Rectal smooth muscle tissue (tissue), 1 donor: Measurements from ENCODE around the gene FSTL4.

Experiments used
- H3K27ac ChIP-seq: one replicate; pipeline ENCODE4 v1.7.0; 2013; ENCODE audit warnings: low read depth, low read length, inconsistent platforms
- H3K27me3 ChIP-seq: one replicate; pipeline ENCODE4 v1.7.0; 2013; ENCODE audit warnings: low read length; ENCODE audit not compliant: control insufficient read depth, insufficient read depth
- H3K36me3 ChIP-seq: one replicate; pipeline ENCODE4 v1.7.0; 2013; ENCODE audit warnings: low read length; ENCODE audit not compliant: control insufficient read depth, insufficient read depth
- H3K4me1 ChIP-seq: one replicate; pipeline ENCODE4 v1.7.0; 2013; ENCODE audit warnings: low read length; ENCODE audit not compliant: control insufficient read depth, insufficient read depth
- H3K4me3 ChIP-seq: one replicate; pipeline ENCODE4 v1.7.0; 2013; ENCODE audit warnings: low read length
- H3K9ac ChIP-seq: one replicate; pipeline ENCODE4 v1.7.0; 2013; ENCODE audit warnings: low read length

The FSTL4 gene

DNA sequence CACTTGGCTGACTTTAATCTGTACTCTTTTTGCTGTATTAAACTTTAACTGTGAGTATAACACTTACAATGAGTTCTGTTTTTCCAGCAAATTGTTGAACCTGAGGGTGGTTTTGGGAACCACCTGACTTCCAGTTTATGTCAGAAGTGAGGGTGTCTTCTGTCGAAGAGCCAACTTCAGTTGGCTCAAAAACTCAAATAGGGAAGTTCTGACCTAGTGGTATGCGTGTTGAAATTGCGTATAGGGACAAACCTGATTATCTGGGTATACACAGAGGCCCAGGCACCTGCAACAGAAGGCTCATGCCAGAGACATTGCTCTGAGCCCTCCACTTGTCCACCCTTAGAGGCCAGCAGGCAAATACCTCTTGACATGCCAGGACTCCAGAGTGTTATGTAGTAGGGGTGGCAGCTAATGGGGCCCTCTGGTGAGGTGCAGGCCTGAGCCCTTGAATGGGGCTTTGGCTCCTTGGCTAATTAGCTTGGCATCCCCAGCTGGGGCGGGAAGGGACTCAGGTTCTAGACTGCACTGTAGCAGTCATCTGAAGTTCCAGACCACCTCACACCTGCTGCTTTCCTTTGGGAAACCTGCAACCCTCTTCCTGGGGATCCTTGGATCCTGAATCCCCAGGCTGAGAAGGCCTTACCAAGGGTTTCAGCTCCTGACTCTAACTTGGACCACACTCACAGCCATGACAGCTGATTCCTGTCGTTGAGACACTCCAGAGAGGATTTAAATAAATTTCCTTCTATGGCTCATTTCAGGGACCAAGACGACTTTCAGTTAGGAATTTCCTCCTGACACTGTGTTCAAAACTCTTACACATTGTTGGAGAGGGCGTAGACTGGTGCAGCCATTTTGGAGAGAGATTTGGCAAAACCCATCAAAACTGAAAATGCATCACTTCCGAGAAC, 370.9 kb downstream of the FSTL4 start:
- Histone ChIP-seq H3K4me3 (no peak overlapping the region), H3K4me1 (no peaks in the 10 kb centered on the region), H3K27me3 (no peaks in the 10 kb centered on the region), H3K9ac (no peak overlapping the region), H3K36me3 (no peaks in the 10 kb centered on the region), H3K27ac (no peak overlapping the region)

- H3K4me3 ChIP-seq: no peak overlapping the region
- no peaks in the 10 kb centered on the region for H3K4me1 ChIP-seq
- no peaks in the 10 kb centered on the region for H3K27me3 ChIP-seq
- no peaks in the 10 kb centered on the region for H3K36me3 ChIP-seq
- no peak overlapping the region for H3K9ac ChIP-seq
- H3K27ac ChIP-seq: no peak overlapping the region
Measured at GRCh38 chr5:133240425-133241091, 371.8 kb downstream of the FSTL4 start.

- Histone ChIP-seq H3K27me3 (no peaks in the 10 kb centered on the region), H3K9ac (no peak overlapping the region), H3K36me3 (no peaks in the 10 kb centered on the region), H3K4me1 (no peaks in the 10 kb centered on the region), H3K27ac (no peak overlapping the region), H3K4me3 (no peak overlapping the region)
Measured at GRCh38 chr5:133238426-133239205, 373.7 kb downstream of the FSTL4 start.

- no peaks in the 10 kb centered on the region for H3K4me1 ChIP-seq
- no peaks in the 10 kb centered on the region for H3K27me3 ChIP-seq
- H3K9ac ChIP-seq: no peak overlapping the region
- no peak overlapping the region for H3K27ac ChIP-seq
- H3K4me3 ChIP-seq: no peak overlapping the region
- no peaks in the 10 kb centered on the region for H3K36me3 ChIP-seq
Measured at GRCh38 chr5:133236976-133237375, 375.4 kb downstream of the FSTL4 start.

DNA sequence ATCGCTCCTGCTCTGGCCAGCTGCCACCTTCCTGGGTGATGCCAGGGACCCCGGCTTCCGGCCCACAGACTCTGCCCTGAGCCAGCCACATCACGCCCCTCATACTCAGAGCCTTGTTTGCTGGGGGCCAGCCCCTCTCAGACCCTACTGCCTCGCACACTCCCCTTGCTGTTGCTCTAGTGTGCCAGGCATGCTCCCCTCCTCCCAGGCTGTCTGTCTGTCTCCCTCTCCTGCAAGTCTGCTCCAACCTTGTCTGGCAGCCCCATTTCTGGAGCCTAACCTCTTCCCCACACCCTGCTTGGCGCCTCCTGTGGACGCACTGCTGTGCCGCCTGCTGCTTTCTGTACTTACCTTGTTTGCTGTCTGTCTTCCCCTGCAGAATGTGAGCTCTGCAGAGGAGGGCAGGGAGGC, 375.8 kb downstream of the FSTL4 start:
- no peak overlapping the region for H3K9ac ChIP-seq
- H3K4me1 ChIP-seq: no peaks in the 10 kb centered on the region
- H3K27ac ChIP-seq: no peak overlapping the region
- no peaks in the 10 kb centered on the region for H3K36me3 ChIP-seq
- H3K4me3 ChIP-seq: no peak overlapping the region
- no peaks in the 10 kb centered on the region for H3K27me3 ChIP-seq

DNA sequence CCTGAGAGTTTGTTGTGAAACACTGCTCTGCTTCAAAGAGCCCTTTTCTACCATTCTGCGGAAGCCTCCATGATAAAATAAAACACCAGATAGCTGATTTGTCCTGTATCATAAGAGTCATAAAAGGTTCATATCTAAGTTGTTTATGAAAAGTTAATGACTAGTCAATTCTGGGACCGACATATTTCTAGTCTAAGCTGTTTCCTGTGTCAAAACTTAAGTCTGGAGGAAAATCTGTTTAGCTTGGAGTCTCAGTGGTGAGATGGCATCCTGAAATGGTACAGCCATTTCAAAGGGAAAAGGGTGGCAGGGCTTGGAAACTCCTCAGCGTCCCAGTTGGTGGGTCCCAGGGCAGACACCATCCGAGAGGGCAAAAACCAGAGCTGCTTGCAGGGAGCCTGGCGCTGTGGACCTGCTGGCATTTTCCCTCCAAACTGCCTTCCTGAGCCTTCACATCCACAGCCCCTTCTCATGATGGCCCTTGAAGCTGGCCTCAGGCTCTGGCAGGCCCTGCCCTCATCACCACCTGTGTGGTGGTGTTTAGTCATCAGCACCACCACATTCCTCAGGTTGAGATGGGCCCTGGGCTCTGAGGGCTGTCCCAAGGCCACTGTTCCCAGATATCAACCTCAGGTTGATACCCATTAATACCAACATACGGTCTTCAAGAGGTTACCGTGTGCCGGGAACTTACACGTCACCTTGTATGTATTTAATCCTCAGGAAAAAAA, 376.5 kb downstream of the FSTL4 start:
- H3K27me3 ChIP-seq: no peaks in the 10 kb centered on the region
- no peaks in the 10 kb centered on the region for H3K4me1 ChIP-seq
- H3K36me3 ChIP-seq: no peaks in the 10 kb centered on the region
- H3K9ac ChIP-seq: no peak overlapping the region
- H3K27ac ChIP-seq: no peak overlapping the region
- no peak overlapping the region for H3K4me3 ChIP-seq

DNA sequence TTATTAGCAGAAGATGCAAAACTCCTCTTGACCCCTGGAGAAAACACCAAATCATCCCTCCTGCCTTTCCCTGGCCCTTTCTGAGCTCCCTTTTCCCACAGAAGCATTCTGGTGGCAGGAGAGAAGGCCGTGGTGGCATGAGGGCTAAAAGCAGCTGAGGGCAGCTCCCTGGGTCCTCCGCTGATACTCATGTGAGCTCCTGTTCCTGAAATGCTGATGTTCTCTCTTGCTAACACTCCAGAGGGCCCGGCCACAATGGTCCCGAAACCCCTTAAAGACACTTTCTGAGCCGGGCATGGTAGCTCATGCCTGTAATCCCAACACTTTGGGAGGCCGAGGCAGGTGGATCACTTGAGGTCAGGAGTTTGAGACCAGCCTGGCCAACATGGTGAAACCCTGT, 377.4 kb downstream of the FSTL4 start:
- no peaks in the 10 kb centered on the region for H3K27me3 ChIP-seq
- H3K4me3 ChIP-seq: no peak overlapping the region
- no peaks in the 10 kb centered on the region for H3K36me3 ChIP-seq
- H3K9ac ChIP-seq: no peak overlapping the region
- H3K27ac ChIP-seq: no peak overlapping the region
- H3K4me1 ChIP-seq: no peaks in the 10 kb centered on the region

DNA sequence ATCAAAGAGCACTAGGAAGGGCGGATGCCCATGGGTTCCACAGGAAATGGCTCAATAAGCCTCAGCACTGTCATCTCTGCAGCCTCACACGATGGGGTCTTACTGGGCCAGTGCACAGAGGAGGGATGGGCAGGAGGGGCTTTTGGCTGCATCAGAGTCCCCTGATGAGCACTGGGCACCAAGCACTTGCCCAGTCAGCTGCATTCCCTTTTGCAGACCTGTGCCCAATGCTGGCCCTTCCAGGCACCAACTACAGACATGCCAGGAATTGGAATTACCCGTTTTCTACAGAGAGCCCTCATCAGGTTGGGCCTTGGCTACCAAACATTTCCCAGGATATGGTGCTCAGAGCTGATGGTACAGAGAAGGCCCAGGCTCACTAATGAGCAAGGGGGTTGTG, 378.1 kb downstream of the FSTL4 start:
- Histone ChIP-seq H3K36me3 (no peaks in the 10 kb centered on the region), H3K27ac (no peak overlapping the region), H3K4me1 (no peaks in the 10 kb centered on the region), H3K9ac (no peak overlapping the region), H3K27me3 (no peaks in the 10 kb centered on the region), H3K4me3 (no peak overlapping the region)

GRCh38 chr5:133233616-133234015, 378.7 kb downstream of the FSTL4 start:
- H3K9ac ChIP-seq: no peak overlapping the region
- no peak overlapping the region for H3K27ac ChIP-seq
- no peaks in the 10 kb centered on the region for H3K27me3 ChIP-seq
- no peaks in the 10 kb centered on the region for H3K4me1 ChIP-seq
- no peak overlapping the region for H3K4me3 ChIP-seq
- H3K36me3 ChIP-seq: no peaks in the 10 kb centered on the region

DNA sequence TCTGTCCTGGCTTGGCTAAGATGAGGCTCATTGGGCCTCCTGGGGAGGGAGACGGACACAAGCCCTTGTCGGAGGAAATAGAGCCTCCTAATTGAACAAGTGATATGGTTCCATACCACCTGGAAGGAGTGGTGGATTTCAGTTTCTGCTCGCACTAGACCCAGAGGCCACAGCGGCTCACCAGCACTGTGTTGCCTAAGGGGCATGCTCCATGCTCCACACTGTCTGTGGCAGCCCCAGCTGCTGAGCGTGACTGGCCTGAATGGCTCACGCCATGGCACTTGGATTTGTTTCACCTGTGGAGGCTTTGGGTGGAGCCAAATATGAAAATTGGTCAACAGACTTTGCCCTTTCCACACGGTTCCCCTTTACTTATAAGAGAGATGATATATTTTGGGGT, 379.4 kb downstream of the FSTL4 start:
- H3K4me3 ChIP-seq: no peak overlapping the region
- no peaks in the 10 kb centered on the region for H3K4me1 ChIP-seq
- H3K9ac ChIP-seq: no peak overlapping the region
- no peaks in the 10 kb centered on the region for H3K27me3 ChIP-seq
- no peak overlapping the region for H3K27ac ChIP-seq
- no peaks in the 10 kb centered on the region for H3K36me3 ChIP-seq

DNA sequence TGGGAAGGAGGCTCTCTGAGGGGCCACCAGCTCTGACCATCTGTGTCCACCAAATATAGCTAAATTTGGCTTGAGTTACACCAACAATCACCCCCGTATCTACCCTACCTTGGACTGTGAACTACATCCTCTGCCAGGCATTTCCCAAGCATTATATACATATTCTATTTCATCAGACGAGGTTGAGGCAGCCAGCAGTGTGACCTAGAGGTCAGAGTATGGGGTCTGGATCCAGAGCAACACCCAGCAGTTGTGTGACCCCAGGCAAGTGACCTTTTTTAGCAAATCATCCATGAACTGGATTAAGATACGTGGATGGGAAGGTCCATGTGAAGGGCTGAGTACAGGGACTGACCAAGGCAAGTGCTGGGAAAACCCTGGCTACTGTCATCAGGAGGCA, 379.9 kb downstream of the FSTL4 start:
- H3K36me3 ChIP-seq: no peaks in the 10 kb centered on the region
- H3K4me3 ChIP-seq: no peak overlapping the region
- no peaks in the 10 kb centered on the region for H3K4me1 ChIP-seq
- H3K27ac ChIP-seq: no peak overlapping the region
- no peak overlapping the region for H3K9ac ChIP-seq
- H3K27me3 ChIP-seq: no peaks in the 10 kb centered on the region

DNA sequence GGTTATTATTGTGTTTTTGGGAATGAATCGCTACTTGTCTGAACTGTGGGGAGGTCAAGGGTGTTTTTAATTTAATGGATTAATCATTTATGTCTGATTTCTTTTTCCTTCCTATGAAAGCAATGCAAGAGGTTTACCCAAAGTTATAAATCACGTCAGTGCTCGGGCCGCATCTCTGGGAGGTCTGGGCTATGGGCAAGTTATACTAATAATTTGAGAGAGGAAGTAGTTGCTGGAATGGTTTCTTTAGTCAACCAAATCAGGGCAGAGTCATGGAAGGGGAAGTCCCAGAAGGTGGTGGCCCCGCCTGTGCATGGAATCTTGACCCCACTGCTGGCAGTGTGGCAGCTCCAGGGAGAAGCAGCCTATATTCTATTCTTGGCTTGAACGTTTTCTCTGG, 380.3 kb downstream of the FSTL4 start:
- H3K9ac ChIP-seq: no peak overlapping the region
- no peaks in the 10 kb centered on the region for H3K4me1 ChIP-seq
- no peak overlapping the region for H3K27ac ChIP-seq
- H3K4me3 ChIP-seq: no peak overlapping the region
- H3K27me3 ChIP-seq: no peaks in the 10 kb centered on the region
- no peaks in the 10 kb centered on the region for H3K36me3 ChIP-seq
